ENCODE measurements around the gene PLCB2.

DNA sequence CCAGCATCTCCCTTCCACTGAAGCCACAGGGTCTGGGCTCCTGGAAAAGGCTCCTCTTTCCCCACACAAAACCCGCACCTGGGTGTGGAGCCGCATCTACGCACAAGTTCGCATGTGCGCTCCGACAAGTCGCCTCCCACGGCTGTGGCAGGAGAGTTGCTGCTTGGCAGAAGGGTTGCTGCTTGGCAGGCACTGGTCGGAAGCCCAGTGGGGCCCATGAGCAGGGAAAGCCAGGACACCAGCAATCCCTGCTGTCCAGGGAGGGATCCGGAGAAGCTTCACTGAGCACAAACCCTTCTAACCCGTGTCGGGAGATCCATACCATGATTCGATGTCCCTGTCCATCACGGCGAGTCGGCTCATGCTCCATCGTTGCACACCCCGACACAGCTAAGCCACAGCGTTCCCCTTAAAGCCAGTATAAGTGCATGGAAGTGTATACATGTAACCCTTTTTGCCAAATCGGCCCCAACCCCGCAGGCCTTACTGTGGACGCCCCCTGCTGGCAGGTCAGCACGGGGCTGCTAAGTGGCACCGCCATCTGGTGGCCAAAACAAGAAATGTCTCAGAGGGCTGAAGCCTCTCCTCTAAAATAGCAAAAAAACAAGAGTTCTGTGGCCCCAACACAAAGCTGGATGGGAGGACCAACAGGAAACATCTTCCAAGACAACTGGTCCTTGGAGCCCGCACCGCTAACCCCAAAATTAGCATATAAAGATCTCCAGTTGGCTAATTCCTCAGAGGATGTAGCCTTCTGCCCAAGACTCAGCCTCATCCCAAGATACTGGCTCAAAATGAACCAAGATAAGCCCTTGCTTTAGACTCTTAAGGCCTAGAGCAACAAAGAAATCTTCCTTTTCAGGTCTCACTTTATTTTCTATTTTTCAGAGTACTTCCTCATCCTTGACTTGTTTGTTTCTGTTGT lies 33.1 kb downstream of the PLCB2 start:
- TF ChIP-seq, protein P1, sequence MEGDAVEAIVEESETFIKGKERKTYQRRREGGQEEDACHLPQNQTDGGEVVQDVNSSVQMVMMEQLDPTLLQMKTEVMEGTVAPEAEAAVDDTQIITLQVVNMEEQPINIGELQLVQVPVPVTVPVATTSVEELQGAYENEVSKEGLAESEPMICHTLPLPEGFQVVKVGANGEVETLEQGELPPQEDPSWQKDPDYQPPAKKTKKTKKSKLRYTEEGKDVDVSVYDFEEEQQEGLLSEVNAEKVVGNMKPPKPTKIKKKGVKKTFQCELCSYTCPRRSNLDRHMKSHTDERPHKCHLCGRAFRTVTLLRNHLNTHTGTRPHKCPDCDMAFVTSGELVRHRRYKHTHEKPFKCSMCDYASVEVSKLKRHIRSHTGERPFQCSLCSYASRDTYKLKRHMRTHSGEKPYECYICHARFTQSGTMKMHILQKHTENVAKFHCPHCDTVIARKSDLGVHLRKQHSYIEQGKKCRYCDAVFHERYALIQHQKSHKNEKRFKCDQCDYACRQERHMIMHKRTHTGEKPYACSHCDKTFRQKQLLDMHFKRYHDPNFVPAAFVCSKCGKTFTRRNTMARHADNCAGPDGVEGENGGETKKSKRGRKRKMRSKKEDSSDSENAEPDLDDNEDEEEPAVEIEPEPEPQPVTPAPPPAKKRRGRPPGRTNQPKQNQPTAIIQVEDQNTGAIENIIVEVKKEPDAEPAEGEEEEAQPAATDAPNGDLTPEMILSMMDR (IDR thresholded peaks at IDR 0.05; ENCODE audit: low read depth, low read length): peak; percentile 100
- TF ChIP-seq, protein P2, sequence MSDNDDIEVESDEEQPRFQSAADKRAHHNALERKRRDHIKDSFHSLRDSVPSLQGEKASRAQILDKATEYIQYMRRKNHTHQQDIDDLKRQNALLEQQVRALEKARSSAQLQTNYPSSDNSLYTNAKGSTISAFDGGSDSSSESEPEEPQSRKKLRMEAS (IDR thresholded peaks at IDR 0.05; ENCODE audit: low read depth, low read length): peak; percentile 61
